ENCODE results near the gene LAMC1.

GRCh38 chr1:183178545-183178944 is 155.3 kb downstream of the LAMC1 start:
- TF ChIP-seq EZH2phosphoT487 (IDR thresholded peaks at IDR 0.05; ENCODE audit: insufficient read depth, low read depth) (no peak), EZH2 (IDR thresholded peaks at IDR 0.05; ENCODE audit: insufficient read depth, poor library complexity, severe bottlenecking) (no peak)
